HEK293 (cell line): ENCODE measurements around the gene ABI3BP.
A peak's percentile ranks its signal among the peaks of the same experiment; 100 is the strongest.

Experiments used
- CTCF ChIA-PET: fragments of 350-600 bp; formaldehyde crosslinking; extraction: SDS; loops from one replicate; lab custom pipeline; 2021; ENCODE audit warnings: antibody characterized with exemption; lab: Yijun Ruan, JAX
- POLR2A ChIA-PET: fragments of 300-600 bp; formaldehyde crosslinking; extraction: SDS; loops from one replicate; lab custom pipeline; 2020; ENCODE audit warnings: antibody characterized with exemption, inconsistent platforms; lab: Yijun Ruan, JAX
- H3K27ac ChIP-seq: fragments of 200-500 bp; sonication (Bioruptor generic); 2 replicates; pipeline ENCODE4 v1.5.1; 2014; ENCODE audit warnings: low read depth, low read length, control low read depth, inconsistent platforms; ENCODE audit errors: extremely low read depth
- H3K36me3 ChIP-seq, 2 experiments: fragments of 200-500 bp in 1 of 2; sonication (Bioruptor generic) in 1 of 2; 1 replicate in 1 of 2; 2 replicates in 1 of 2; pipeline ENCODE4 v1.5.1; 2014 to 2017; ENCODE audit warnings: inconsistent platforms in 2 of 2, low read length in 2 of 2; ENCODE audit not compliant: control insufficient read depth in 2 of 2, insufficient read depth in 1 of 2
- H3K4me1 ChIP-seq: fragments of 200-500 bp; sonication (Bioruptor generic); 2 replicates; pipeline ENCODE4 v1.5.1; 2014; ENCODE audit warnings: mild to moderate bottlenecking, low read length, inconsistent platforms; ENCODE audit not compliant: control insufficient read depth, insufficient read depth
- H3K4me3 ChIP-seq: 2 replicates; pipeline ENCODE4 v1.5.1; 2011; ENCODE audit warnings: low read depth, mild to moderate bottlenecking, control low read depth, low read length, moderate library complexity
- H3K9me3 ChIP-seq: fragments of 200-500 bp; sonication (Bioruptor generic); 2 replicates; pipeline ENCODE4 v1.5.1; 2014; ENCODE audit warnings: low read depth, low read length, inconsistent platforms; ENCODE audit not compliant: control insufficient read depth, insufficient read depth
- HOXC10 ChIP-seq: sonication (generic); formaldehyde crosslinking; IDR thresholded peaks from 2 replicates; pipeline ENCODE4 v1.8.1; 2023; ENCODE audit warnings: mild to moderate bottlenecking, missing genetic modification reagents
- IKZF3 ChIP-seq: fragments of 450-650 bp; IDR thresholded peaks from 2 replicates; pipeline ENCODE4 v1.5.0; 2018; ENCODE audit warnings: missing biosample characterization, mild to moderate bottlenecking, missing genetic modification characterization, moderate library complexity
- KLF17 ChIP-seq: fragments of 450-650 bp; formaldehyde crosslinking; IDR thresholded peaks from 2 replicates; pipeline ENCODE4 v1.5.1; 2016; ENCODE audit warnings: missing biosample characterization, missing genetic modification characterization
- KLF9 ChIP-seq: fragments of 450-650 bp; formaldehyde crosslinking; IDR thresholded peaks from 2 replicates; pipeline ENCODE4 v1.5.1; 2016; ENCODE audit warnings: missing biosample characterization, missing genetic modification characterization, low read depth
- SCRT1 ChIP-seq: fragments of 450-650 bp; formaldehyde crosslinking; IDR thresholded peaks from 2 replicates; pipeline ENCODE4 v1.5.1; 2016; ENCODE audit warnings: missing biosample characterization, missing genetic modification characterization, borderline replicate concordance
- SCRT2 ChIP-seq: fragments of 450-650 bp; formaldehyde crosslinking; IDR thresholded peaks from 2 replicates; pipeline ENCODE4 v1.5.1; 2016; ENCODE audit warnings: missing biosample characterization, missing genetic modification characterization
- TCF7L2 ChIP-seq: IDR thresholded peaks from 2 replicates; pipeline ENCODE4 v1.6.1; 2011; ENCODE audit warnings: low read depth, mild to moderate bottlenecking, inconsistent platforms, low read length, moderate library complexity, borderline replicate concordance
- ZBTB10 ChIP-seq: fragments of 450-650 bp; formaldehyde crosslinking; IDR thresholded peaks from 2 replicates; pipeline ENCODE4 v1.5.1; 2016; ENCODE audit warnings: missing biosample characterization, missing genetic modification characterization
- ZBTB44 ChIP-seq: fragments of 450-650 bp; IDR thresholded peaks from 2 replicates; pipeline ENCODE4 v1.5.1; 2018; ENCODE audit warnings: missing biosample characterization, mild to moderate bottlenecking, missing genetic modification characterization
- ZBTB6 ChIP-seq: fragments of 450-650 bp; formaldehyde crosslinking; IDR thresholded peaks from 2 replicates; pipeline ENCODE4 v1.5.1; 2017; ENCODE audit warnings: missing biosample characterization, missing genetic modification characterization
- ZFP3 ChIP-seq: fragments of 450-650 bp; formaldehyde crosslinking; IDR thresholded peaks from 2 replicates; pipeline ENCODE4 v1.5.1; 2016; ENCODE audit warnings: low read depth, missing biosample characterization, missing genetic modification characterization
- ZNF175 ChIP-seq: fragments of 450-650 bp; formaldehyde crosslinking; IDR thresholded peaks from 2 replicates; pipeline ENCODE4 v1.5.1; 2016; ENCODE audit warnings: missing biosample characterization, missing genetic modification characterization
- ZNF18 ChIP-seq: fragments of 450-650 bp; formaldehyde crosslinking; IDR thresholded peaks from 2 replicates; pipeline ENCODE4 v1.5.1; 2016; ENCODE audit warnings: missing biosample characterization, missing genetic modification characterization
- ZNF19 ChIP-seq: fragments of 450-650 bp; formaldehyde crosslinking; IDR thresholded peaks from 2 replicates; pipeline ENCODE4; 2016; ENCODE audit warnings: missing biosample characterization, missing genetic modification characterization, low read depth
- ZNF324 ChIP-seq: fragments of 450-650 bp; formaldehyde crosslinking; IDR thresholded peaks from 2 replicates; pipeline ENCODE4 v1.5.1; 2016; ENCODE audit warnings: missing biosample characterization, missing genetic modification characterization
- ZNF350 ChIP-seq: fragments of 450-650 bp; formaldehyde crosslinking; IDR thresholded peaks from 2 replicates; pipeline ENCODE4 v1.5.0; 2017; ENCODE audit warnings: missing biosample characterization, mild to moderate bottlenecking, missing genetic modification characterization
- ZNF560 ChIP-seq: fragments of 450-650 bp; formaldehyde crosslinking; IDR thresholded peaks from 2 replicates; pipeline ENCODE4 v1.5.1; 2017; ENCODE audit warnings: missing biosample characterization, missing genetic modification characterization, borderline replicate concordance
- ZNF600 ChIP-seq: fragments of 450-650 bp; formaldehyde crosslinking; IDR thresholded peaks from 2 replicates; pipeline ENCODE4 v1.5.1; 2016; ENCODE audit warnings: missing biosample characterization, missing genetic modification characterization
- ZNF660 ChIP-seq: fragments of 450-650 bp; IDR thresholded peaks from 2 replicates; pipeline ENCODE4 v1.5.1; 2018; ENCODE audit warnings: missing biosample characterization, mild to moderate bottlenecking, missing genetic modification characterization
- ZNF664 ChIP-seq: fragments of 450-650 bp; formaldehyde crosslinking; IDR thresholded peaks from 2 replicates; pipeline ENCODE4 v1.5.1; 2016; ENCODE audit warnings: missing biosample characterization, missing genetic modification characterization
- ZNF707 ChIP-seq: fragments of 450-650 bp; formaldehyde crosslinking; IDR thresholded peaks from 2 replicates; pipeline ENCODE4 v1.5.1; 2016; ENCODE audit warnings: missing biosample characterization, missing genetic modification characterization
- ZSCAN16 ChIP-seq: fragments of 450-650 bp; formaldehyde crosslinking; IDR thresholded peaks from 2 replicates; pipeline ENCODE4 v1.5.1; 2016; ENCODE audit warnings: missing biosample characterization, missing genetic modification characterization
- ZXDB ChIP-seq: fragments of 450-650 bp; formaldehyde crosslinking; IDR thresholded peaks from 2 replicates; pipeline ENCODE4 v1.5.1; 2016; ENCODE audit warnings: missing biosample characterization, missing genetic modification characterization

The ABI3BP gene

GRCh38 chr3:100708989-100709841 lies 284.0 kb downstream of the ABI3BP start, which contains the start of gene TFG (continued):
- TF ChIP-seq ZNF175 (tag by site-specific recombination) (no peak), ZNF19 (tag by site-specific recombination) (no peak), HOXC10 (CRISPR knock-in tag) (no peak), ZSCAN16 (tag by site-specific recombination) (no peak), ZNF560 (tag by site-specific recombination) (no peak), ZNF660 (tag by site-specific recombination) (0 out of 2 replicates have a peak, but pooled peaks have one; percentile 13), SCRT1 (tag by site-specific recombination) (no peak), ZXDB (tag by site-specific recombination) (peak; percentile 35), ZNF600 (tag by site-specific recombination) (no peak), ZNF324 (tag by site-specific recombination) (no peak)

GRCh38 chr3:100708644-100708988 lies 284.6 kb downstream of the ABI3BP start:
- no peak for TF ChIP-seq SCRT2 (tag by site-specific recombination)
- TF ChIP-seq ZBTB6 (tag by site-specific recombination): no peak
- no peak for TF ChIP-seq KLF17 (tag by site-specific recombination)
- TF ChIP-seq ZNF664: no peak
- TF ChIP-seq SCRT1 (tag by site-specific recombination): no peak
- TF ChIP-seq KLF9: no peak
- no peak for TF ChIP-seq ZNF18 (tag by site-specific recombination)
- TF ChIP-seq ZFP3 (tag by site-specific recombination): no peak
- no peak for TF ChIP-seq IKZF3 (tag by site-specific recombination)
- TF ChIP-seq ZNF350 (tag by site-specific recombination): no peak
- TF ChIP-seq ZNF707: no peak
- no peak for TF ChIP-seq ZBTB10
- no peak for TF ChIP-seq TCF7L2
- no peak for TF ChIP-seq ZBTB44 (tag by site-specific recombination)
- Histone ChIP-seq H3K27ac (no peak overlapping the region), H3K9me3 (no peaks in the 10 kb centered on the region), H3K4me1 (no peaks in the 10 kb centered on the region; the same call in 1 of the 2 replicates), H3K4me3 (peak overlapping the region; percentile 88), H3K36me3 (peaks cover 5 to 15% of the 10 kb centered on the region in 2 experiments; a peak in 2 of 3 replicates)
- POLR2A ChIA-PET: interaction anchor here (0.6 to 1.3 kb wide), 3 partner anchors 15 to 216 kb away, joined by 4 to 9 read pairs (median 5); partner anchors contain the start of gene TMEM45A
- CTCF ChIA-PET: interaction anchor here (0.9 kb wide), 1 partner anchor 10 kb away, joined by 3 read pairs; no protein-coding TSS in a partner anchor
